ENCODE data around the gene NASP.

DNA sequence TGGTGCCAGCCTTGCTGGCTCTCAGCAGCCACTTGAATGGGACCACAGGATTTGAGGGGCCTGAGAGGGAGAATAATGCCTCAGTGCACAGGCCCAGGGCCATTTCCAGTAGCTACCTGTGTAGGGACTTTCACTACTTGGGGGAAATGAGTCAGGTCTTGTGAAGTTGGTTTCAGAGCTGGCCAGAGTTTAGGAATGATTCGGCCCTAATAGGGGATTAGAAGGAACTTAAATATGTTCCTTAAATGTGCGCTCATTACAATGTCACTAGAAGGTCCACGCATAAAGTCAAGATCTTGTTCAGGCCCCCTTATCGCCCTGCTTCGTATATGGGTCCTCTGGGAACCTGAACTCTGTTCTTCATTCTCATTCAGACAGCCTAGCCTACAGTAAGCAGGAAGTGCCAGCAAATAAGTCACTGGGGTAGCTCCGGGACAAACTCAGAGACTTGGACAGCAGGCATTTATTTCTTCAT lies 38.8 kb upstream of the NASP start:
- TF ChIP-seq CTCF (IDR thresholded peaks at IDR 0.05; ENCODE audit: poor library complexity) (no peak), EZH2 (IDR thresholded peaks at IDR 0.05; ENCODE audit: borderline replicate concordance) (no peak)

Measured in hepatocyte (in vitro differentiated cells).